Measurements from ENCODE around the gene GANAB.
A peak's percentile ranks its signal among the peaks of the same experiment; 100 is the strongest.
"Not testable (repeated sequence)": the region's sequence is repeated elsewhere in the genome, so short reads cannot be mapped to it uniquely, and the experiment has no call there.

GANAB gene

GRCh38 chr11:62656796-62657429 is 10.5 kb upstream of the GANAB start:
- Histone ChIP-seq H2AFZ (ENCODE audit: low read depth, low read length) (no peak overlapping the region), H3K27me3 (ENCODE audit: insufficient read depth, low read length) (no peaks in the 10 kb centered on the region), H3K4me1 (ENCODE audit: insufficient read depth, low read length) (peaks cover 11% of the 10 kb centered on the region), H3K4me3 (ENCODE audit: low read length) (no peak overlapping the region), H3K9me3 (ENCODE audit: low read length) (no peaks in the 10 kb centered on the region), H3K36me3 (ENCODE audit: insufficient read depth, low read length) (peaks cover 1% of the 10 kb centered on the region)

- no peak overlapping the region for H2AFZ ChIP-seq (ENCODE audit: low read depth, low read length)
- peaks cover 14% of the 10 kb centered on the region for H3K4me1 ChIP-seq (ENCODE audit: insufficient read depth, low read length)
- H3K27me3 ChIP-seq (ENCODE audit: insufficient read depth, low read length): no peaks in the 10 kb centered on the region
Measured at GRCh38 chr11:62654297-62654696, 7.9 kb upstream of the GANAB start.

GRCh38 chr11:62652161-62653006 is 6.0 kb upstream of the GANAB start:
- Histone ChIP-seq H3K4me3 (ENCODE audit: low read length) (peak overlapping the region; percentile 96), H3K36me3 (ENCODE audit: insufficient read depth, low read length) (peaks cover 22% of the 10 kb centered on the region), H3K9me3 (ENCODE audit: low read length) (no peaks in the 10 kb centered on the region), H3K4me1 (ENCODE audit: insufficient read depth, low read length) (peaks cover 17% of the 10 kb centered on the region), H2AFZ (ENCODE audit: low read depth, low read length) (peak overlapping the region; percentile 64), H3K27me3 (ENCODE audit: insufficient read depth, low read length) (no peaks in the 10 kb centered on the region)

More at GRCh38 chr11:62654297-62654696, 7.9 kb upstream of the GANAB start:
- Histone ChIP-seq H3K9me3 (ENCODE audit: low read length) (no peaks in the 10 kb centered on the region), H3K36me3 (ENCODE audit: insufficient read depth, low read length) (peaks cover 6% of the 10 kb centered on the region), H3K4me3 (ENCODE audit: low read length) (no peak overlapping the region)

- H3K36me3 ChIP-seq (ENCODE audit: insufficient read depth, low read length): peaks cover 22% of the 10 kb centered on the region
- peaks cover 26% of the 10 kb centered on the region for H3K4me1 ChIP-seq (ENCODE audit: insufficient read depth, low read length)
- not testable (repeated sequence) for H2AFZ ChIP-seq (ENCODE audit: low read depth, low read length); H3K9me3 ChIP-seq (ENCODE audit: low read length); H3K27me3 ChIP-seq (ENCODE audit: insufficient read depth, low read length); H3K4me3 ChIP-seq (ENCODE audit: low read length)
Measured at GRCh38 chr11:62650283-62650682, 3.9 kb upstream of the GANAB start.

GRCh38 chr11:62649486-62649885 is 3.1 kb upstream of the GANAB start:
- H3K4me3 ChIP-seq (ENCODE audit: low read length): no peak overlapping the region
- no peaks in the 10 kb centered on the region for H3K9me3 ChIP-seq (ENCODE audit: low read length)
- H3K27me3 ChIP-seq (ENCODE audit: insufficient read depth, low read length): no peaks in the 10 kb centered on the region
- peaks cover 26% of the 10 kb centered on the region for H3K4me1 ChIP-seq (ENCODE audit: insufficient read depth, low read length)
- peaks cover 23% of the 10 kb centered on the region for H3K36me3 ChIP-seq (ENCODE audit: insufficient read depth, low read length)
- no peak overlapping the region for H2AFZ ChIP-seq (ENCODE audit: low read depth, low read length)

GRCh38 chr11:62648967-62649364 is 2.6 kb upstream of the GANAB start:
- H3K27me3 ChIP-seq (ENCODE audit: insufficient read depth, low read length): no peaks in the 10 kb centered on the region
- peaks cover 26% of the 10 kb centered on the region for H3K36me3 ChIP-seq (ENCODE audit: insufficient read depth, low read length)
- H3K4me1 ChIP-seq (ENCODE audit: insufficient read depth, low read length): peaks cover 26% of the 10 kb centered on the region
- no peaks in the 10 kb centered on the region for H3K9me3 ChIP-seq (ENCODE audit: low read length)
- no peak overlapping the region for H3K4me3 ChIP-seq (ENCODE audit: low read length)
- H2AFZ ChIP-seq (ENCODE audit: low read depth, low read length): no peak overlapping the region

GRCh38 chr11:62648185-62648966 is 2.0 kb upstream of the GANAB start:
- no peaks in the 10 kb centered on the region for H3K9me3 ChIP-seq (ENCODE audit: low read length)
- no peak overlapping the region for H2AFZ ChIP-seq (ENCODE audit: low read depth, low read length)
- peaks cover 30% of the 10 kb centered on the region for H3K36me3 ChIP-seq (ENCODE audit: insufficient read depth, low read length)
- peaks cover 26% of the 10 kb centered on the region for H3K4me1 ChIP-seq (ENCODE audit: insufficient read depth, low read length)
- no peaks in the 10 kb centered on the region for H3K27me3 ChIP-seq (ENCODE audit: insufficient read depth, low read length)
- no peak overlapping the region for H3K4me3 ChIP-seq (ENCODE audit: low read length)

- Histone ChIP-seq H3K4me1 (ENCODE audit: insufficient read depth, low read length) (peaks cover 24% of the 10 kb centered on the region), H2AFZ (ENCODE audit: low read depth, low read length) (no peak overlapping the region), H3K36me3 (ENCODE audit: insufficient read depth, low read length) (peaks cover 35% of the 10 kb centered on the region), H3K27me3 (ENCODE audit: insufficient read depth, low read length) (no peaks in the 10 kb centered on the region), H3K4me3 (ENCODE audit: low read length) (no peak overlapping the region), H3K9me3 (ENCODE audit: low read length) (no peaks in the 10 kb centered on the region)
Measured at GRCh38 chr11:62647609-62648005, 1.2 kb upstream of the GANAB start.

GRCh38 chr11:62646825-62647608 is 604 bp upstream of the GANAB start:
- peaks cover 36% of the 10 kb centered on the region for H3K36me3 ChIP-seq (ENCODE audit: insufficient read depth, low read length)
- H2AFZ ChIP-seq (ENCODE audit: low read depth, low read length): no peak overlapping the region
- peaks cover 18% of the 10 kb centered on the region for H3K4me1 ChIP-seq (ENCODE audit: insufficient read depth, low read length)
- no peaks in the 10 kb centered on the region for H3K27me3 ChIP-seq (ENCODE audit: insufficient read depth, low read length)
- no peaks in the 10 kb centered on the region for H3K9me3 ChIP-seq (ENCODE audit: low read length)
- H3K4me3 ChIP-seq (ENCODE audit: low read length): peak overlapping the region; percentile 13

- H3K36me3 ChIP-seq (ENCODE audit: insufficient read depth, low read length): peaks cover 43% of the 10 kb centered on the region
- no peaks in the 10 kb centered on the region for H3K27me3 ChIP-seq (ENCODE audit: insufficient read depth, low read length)
- peaks cover 14% of the 10 kb centered on the region for H3K4me1 ChIP-seq (ENCODE audit: insufficient read depth, low read length)
- H3K4me3 ChIP-seq (ENCODE audit: low read length): peak overlapping the region; percentile 77
- H3K9me3 ChIP-seq (ENCODE audit: low read length): no peaks in the 10 kb centered on the region
- no peak overlapping the region for H2AFZ ChIP-seq (ENCODE audit: low read depth, low read length)
Measured at GRCh38 chr11:62645671-62645945, 805 bp downstream of the GANAB start.

- Histone ChIP-seq H3K4me1 (ENCODE audit: insufficient read depth, low read length) (peaks cover 14% of the 10 kb centered on the region), H3K27me3 (ENCODE audit: insufficient read depth, low read length) (no peaks in the 10 kb centered on the region), H3K9me3 (ENCODE audit: low read length) (no peaks in the 10 kb centered on the region), H3K4me3 (ENCODE audit: low read length) (no peak overlapping the region), H2AFZ (ENCODE audit: low read depth, low read length) (no peak overlapping the region), H3K36me3 (ENCODE audit: insufficient read depth, low read length) (peaks cover 42% of the 10 kb centered on the region)
Measured at GRCh38 chr11:62644220-62644619, 2.2 kb downstream of the GANAB start.

- Histone ChIP-seq H3K4me3 (ENCODE audit: low read length) (no peak overlapping the region), H3K4me1 (ENCODE audit: insufficient read depth, low read length) (no peaks in the 10 kb centered on the region), H2AFZ (ENCODE audit: low read depth, low read length) (no peak overlapping the region), H3K9me3 (ENCODE audit: low read length) (no peaks in the 10 kb centered on the region), H3K27me3 (ENCODE audit: insufficient read depth, low read length) (no peaks in the 10 kb centered on the region), H3K36me3 (ENCODE audit: insufficient read depth, low read length) (peaks cover 78% of the 10 kb centered on the region)
Measured at GRCh38 chr11:62632492-62632891, 13.9 kb downstream of the GANAB start.

All from neuron (in vitro differentiated cells).